Midbrain (tissue), 1 donor: Measurements from ENCODE around the gene STIP1.
"Not testable (repeated sequence)": the region's sequence is repeated elsewhere in the genome, so short reads cannot be mapped to it uniquely, and the experiment has no call there.

Experiments used
- DNase-seq: peaks from one replicate; lab custom pipeline; 2025; lab: John Stamatoyannopoulos, UW

The STIP1 gene

DNA sequence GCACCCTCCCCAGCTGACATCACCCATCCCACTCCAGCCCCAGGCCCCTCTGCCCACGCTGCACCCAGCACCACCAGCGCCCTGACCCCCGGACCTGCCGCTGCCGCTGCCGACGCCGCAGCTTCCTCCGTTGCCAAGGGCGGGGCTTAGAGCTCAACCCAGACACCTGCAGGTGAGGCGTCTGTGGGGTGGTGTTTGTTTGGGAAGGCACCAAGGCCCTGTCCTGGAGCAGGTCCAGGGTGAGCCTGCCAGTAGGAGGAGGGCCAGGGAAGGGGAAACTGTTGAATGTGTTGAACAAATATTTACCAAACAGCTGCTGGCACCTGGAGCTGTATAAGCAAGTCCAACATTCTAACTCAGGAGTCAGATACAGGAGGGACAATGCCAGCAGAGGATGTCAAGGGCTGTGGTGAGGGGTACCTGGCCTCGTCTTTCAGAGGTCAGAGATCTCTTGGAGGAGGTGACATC is 51.5 kb downstream of the STIP1 start:
- no peak for DNase-seq

GRCh38 chr11:64238076-64238475 is 52.1 kb downstream of the STIP1 start:
- no peak for DNase-seq

- no peak for DNase-seq
Measured at GRCh38 chr11:64238999-64239398, 53.0 kb downstream of the STIP1 start.

GRCh38 chr11:64239662-64240434 is 53.9 kb downstream of the STIP1 start:
- no peak for DNase-seq

DNA sequence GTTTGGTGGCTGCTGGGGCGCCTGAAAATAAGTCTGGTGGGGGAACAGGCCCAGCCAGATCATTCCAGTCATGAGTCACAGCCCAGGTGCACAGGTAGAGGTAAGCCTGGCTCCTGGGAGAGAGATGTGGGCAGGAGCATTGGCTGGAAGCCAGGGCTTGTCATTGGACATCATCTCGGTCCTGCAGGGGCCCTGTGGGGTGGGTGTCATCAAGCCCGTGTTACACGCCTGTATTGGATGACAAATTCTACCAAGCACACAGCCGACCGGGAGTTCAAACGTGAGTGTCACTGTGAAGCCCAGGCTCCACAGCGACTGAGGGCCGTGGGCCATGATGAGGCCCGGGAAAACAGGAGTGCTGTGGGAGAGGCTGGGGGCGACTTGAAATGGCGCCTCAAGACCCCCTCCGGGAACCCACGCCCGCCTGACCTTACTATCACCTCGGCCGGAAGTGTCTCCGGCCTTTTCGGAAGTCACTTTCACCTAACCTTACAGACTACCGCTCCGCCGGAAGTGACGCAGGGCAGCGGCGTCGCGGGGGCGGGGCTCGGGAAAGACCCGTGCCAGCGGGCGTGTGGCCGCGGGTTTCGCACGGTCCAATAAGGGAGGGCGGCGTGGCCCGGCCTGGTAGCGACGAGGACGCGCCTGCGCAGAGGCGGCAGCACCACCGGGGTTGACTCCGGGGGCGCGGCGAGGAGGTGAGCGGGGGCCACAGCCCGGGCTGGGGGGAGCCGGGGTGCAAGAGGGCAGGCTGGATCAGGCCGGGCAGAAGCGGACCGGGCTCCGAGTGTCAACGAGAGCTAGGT is 54.7 kb downstream of the STIP1 start, which contains the start of gene FKBP2:
Gene FKBP2 (plus strand): TSS at position 661 of the 806 bp plus-strand sequence. CDS start 1,293 bp downstream, outside the sequence.
- DNase-seq: peak; percentile 96

DNA sequence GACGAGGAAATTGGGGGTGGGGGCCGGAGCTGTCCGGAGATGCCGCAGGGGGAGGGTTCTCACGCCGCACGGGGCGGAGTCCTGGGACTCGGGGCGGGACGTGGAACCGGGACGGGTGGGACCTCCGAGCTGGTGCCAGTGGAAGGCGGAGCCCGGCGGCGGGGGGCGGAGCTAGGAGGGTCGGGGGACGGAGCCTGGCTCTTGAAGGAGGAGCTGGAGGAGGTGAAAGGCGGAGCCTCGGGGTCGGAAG is 55.2 kb downstream of the STIP1 start:
- DNase-seq: peak; percentile 99

DNA sequence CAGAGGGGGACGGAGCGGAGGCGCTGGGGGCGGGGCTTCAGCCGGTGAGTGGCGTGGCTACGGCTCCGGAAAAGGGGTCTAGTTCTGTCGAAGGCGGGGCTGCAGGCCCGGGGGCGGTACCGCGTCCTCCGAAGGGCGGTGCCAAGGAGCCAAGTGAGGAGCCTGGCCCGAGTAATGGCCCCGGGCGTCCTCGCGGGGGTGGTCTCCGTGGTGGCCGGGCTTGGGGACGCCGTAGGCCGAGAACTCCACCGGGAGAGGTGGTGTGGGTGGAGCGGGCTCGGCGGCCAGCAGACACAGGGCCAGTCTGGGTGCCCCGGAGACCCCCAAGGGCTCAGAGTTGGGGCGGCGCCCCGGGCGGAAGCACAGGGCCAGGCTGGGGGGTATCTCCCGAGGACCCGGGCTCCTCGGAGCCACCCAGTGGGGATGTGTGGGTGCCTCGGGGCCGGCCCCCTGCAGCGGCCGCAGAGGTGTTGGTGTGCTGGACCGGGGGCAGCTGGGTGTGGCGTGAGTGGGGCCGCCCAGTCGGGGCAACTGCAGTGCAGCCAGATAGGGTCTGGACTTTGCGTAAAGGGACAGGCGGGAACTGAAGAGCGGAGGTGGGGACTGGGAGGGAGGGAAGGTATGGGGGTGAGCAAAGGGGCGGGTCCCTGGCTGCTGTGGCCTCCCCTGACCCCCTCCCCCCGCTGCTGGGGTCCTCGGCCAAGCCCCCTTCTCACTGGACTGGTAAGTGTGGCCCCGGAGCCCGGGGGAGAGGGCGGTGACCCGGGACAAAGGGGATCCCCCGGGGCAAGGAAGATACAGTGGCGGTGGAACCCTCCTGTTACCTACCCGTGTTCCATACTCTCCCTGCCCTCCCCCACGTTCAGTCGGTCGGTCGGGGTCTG is 55.8 kb downstream of the STIP1 start:
- DNase-seq: no peak

DNA sequence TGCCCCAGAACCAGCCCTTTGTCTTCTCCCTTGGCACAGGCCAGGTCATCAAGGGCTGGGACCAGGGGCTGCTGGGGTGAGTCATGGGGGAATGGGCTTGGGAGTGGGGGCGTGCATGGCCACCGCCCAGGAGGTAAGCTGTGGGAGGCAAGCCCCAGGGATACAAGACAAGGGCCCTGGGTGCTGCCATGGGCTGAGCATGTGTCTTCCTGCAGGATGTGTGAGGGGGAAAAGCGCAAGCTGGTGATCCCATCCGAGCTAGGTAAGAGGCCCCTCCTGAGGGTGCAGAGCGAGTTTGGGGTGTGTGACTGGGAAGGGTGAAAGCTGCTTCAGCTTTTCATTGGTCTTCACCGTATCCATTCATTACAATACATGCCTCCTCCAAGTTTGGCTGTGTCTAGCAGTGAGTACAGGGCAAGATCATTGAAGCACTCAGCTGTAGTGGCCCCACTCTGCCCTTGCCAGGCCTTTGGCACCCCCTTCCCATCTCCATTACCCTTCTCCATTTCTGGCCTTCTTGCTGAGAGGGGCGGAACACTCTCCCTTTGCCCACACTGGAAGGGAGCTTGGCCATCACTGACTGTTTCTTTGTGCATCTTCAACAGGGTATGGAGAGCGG is 57.4 kb downstream of the STIP1 start:
- DNase-seq: no peak

DNA sequence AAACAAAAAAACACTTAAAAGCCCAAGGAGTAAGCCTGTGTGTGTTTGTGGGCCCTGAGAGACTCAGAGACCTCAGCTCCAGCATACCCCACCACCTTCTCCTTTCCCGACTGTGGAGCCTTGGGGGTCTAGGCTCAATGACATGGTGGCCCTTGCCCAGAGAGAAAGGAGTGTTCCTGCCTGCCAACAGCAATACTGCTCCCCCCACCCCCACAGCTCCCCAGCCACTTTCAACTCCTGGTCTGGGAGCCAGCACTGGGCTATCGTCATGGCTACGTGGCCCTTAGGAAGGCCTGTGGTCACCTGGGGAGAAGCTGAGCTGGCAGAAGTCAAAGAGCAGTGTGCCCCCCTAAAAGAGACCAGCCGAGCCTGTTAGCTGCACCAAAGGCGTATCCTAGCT is 58.1 kb downstream of the STIP1 start:
- no peak for DNase-seq

DNA sequence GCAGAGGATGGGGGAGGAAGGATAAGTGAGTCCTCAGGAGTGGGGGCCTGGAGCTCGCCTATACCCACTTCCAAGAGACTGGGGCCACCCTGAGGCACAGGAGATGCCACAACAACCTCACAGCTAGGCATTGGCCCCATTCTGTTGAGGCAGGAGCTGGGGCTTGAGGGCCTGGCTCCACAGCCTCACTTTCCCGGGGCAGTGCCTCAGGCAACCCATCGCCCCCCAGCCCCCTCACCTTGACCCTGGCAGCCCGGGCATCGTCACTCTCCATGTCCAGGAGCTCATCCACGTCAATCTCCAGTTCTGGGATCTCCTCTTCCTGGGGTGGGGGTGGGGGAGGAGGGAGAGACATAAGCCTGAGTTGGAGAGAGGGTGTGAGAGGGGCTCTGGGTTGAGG is 59.0 kb downstream of the STIP1 start:
- DNase-seq: no peak

- DNase-seq: no peak
Measured at GRCh38 chr11:64245401-64245796, 59.4 kb downstream of the STIP1 start.

GRCh38 chr11:64245797-64246620 is 60.0 kb downstream of the STIP1 start:
- DNase-seq: no peak

GRCh38 chr11:64246621-64246870 is 60.6 kb downstream of the STIP1 start:
- not testable (repeated sequence) for DNase-seq

DNA sequence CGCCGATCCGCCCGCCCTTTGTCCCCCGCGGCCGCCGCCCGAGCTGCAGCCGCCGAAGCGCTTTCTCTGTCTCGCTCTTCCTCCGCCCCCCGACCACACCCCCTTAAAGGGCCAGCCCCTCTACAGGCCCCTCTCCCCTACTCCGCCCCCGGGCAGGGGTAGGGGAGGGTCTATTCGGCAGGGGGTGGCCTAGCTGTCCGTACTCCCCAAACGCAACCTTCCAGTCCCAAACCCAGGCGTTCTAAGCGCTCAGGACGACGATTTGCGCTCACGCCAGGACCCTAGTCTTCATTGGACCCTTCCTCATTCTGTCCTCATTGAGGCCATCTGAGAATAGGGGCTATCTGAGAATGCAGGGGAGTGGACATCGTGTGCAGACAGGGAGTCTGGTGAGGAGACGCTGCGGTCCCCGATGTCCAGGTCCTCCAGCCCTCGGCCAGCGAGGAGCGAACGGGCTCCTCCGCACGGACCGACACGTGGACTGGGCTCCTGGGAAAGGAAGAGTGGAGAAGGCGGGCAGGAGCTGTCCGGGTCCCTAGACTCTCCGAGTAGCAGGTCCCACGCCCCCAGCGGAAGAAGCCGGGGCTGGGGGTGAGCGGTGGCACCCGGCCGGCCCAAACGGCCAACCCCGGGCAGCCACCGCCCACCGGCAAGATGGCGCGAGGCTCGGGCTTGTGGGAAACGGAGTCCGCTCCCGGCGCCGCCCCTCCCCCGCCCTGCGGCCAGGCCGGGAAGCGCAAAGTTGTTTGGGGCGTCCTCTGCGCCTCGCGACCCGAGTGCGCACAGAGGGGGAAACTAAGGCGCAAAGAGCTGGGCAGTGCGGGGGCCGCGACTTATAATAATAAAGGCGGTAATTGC is 61.1 kb downstream of the STIP1 start, which contains the start of gene PPP1R14B:
Gene PPP1R14B (minus strand): TSS at position 73 of the 858 bp plus-strand sequence. CDS start 270 bp downstream, outside the sequence.
- DNase-seq: peak; percentile 77

DNA sequence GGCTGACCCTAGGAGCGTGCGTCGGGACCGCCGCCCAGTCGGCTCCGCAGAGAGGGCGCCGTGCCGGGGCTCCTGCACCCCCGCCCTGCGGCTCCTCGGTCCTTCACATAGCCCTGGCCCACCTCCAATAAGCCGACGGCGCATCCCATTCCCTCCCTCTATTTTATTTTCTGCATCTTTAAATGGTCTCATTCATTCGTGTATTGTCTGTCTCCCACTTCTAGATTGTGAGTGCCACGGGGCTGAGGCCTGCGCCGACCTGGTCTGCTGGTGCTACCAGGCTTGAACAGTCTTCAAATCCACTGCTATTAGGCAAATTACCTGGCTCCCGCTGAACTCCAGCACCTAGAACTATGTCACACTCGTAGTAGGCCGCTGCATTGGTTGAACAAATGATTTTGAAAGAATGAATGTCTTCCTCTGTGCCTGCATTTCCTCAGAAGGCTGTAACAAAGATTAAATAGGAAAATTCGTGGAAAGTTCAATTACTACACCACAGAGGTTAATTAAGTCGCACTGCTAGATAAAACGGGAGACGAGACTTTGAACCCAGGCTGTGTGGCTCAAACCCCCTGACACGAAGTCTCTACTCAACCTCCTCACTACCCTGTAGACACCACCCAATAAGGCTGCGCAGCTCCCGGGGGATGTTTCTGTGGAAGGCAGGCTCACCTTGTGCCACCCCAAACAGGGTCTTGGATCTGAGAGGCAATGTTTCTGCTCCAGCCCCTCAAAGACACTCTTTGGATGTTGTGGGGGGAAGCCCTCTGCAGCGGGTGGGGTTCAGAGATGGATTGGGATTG is 62.0 kb downstream of the STIP1 start:
- DNase-seq: no peak

DNA sequence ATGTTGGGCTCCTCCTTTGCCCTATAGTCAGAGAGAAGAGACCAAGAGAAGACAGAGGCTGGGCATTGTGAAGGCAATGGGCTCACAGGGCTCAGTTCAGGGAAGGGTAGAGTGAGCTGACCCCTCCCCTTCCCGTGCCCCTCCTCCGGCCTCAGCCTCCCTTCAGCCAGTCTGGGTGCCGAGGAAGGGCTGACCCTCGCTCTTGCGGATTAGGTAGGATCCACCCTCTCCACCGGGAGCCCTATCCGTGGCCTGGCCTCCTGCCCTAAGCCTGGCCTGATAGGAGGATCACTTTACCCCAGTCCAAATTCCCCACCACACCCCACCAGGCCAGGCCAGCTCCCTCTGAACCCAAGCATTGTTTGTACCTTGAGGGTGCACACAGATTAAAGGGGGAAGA is 62.6 kb downstream of the STIP1 start:
- DNase-seq: no peak

- DNase-seq: no peak
Measured at GRCh38 chr11:64249038-64249437, 63.1 kb downstream of the STIP1 start.

DNA sequence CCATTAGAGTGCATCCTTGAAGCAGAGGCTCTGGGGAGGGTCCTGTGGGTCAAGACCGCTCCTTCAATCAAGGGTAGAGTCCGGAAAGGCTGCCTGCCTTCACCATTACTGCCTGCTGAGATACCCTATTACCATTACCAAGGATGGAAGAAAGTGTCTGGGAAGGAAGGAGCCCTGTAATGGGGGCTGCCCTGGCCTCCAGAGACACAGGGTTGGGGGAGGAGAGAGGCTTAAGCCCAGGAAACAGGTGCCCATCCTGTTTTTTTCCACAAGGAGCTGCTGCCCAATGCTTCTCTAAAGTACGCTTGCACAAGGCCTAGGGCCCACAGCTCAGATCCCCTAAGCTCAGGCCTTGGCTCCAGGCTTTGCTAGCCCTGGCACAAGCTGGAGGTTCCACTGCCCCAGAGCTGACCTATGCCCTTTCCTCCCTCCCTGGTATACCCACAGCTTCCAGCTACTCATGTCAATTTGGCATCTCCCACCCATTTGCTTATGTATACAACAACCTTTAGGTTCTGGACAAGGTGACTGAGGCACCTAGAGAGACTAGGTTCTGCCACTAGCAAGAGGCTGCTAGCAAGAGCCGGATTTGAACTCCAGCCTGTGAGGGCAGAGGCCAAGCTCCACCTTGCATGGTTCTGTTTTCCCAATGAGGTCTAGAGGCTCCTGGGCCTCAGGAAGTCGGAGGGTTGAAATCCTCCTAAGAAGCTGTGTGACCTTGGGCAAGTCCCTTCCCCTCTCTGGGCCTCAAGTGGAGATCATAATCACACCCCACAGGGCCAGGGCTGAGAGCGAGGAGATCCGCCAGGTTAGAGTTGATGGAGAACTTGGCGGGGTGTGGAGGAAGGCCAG is 63.8 kb downstream of the STIP1 start:
- DNase-seq: no peak
